K562 (cell line): Measurements from ENCODE around the gene EGR4.

Source experiments
- CEBPG ChIP-seq, 3 experiments: fragments of 200-800 bp in 1 of 3; sonication (Bioruptor generic) in 1 of 3; sonication (generic) in 1 of 3; formaldehyde crosslinking in 1 of 3; IDR thresholded peaks in 2 of 3; conservative IDR thresholded peaks in 1 of 3; 2 replicates each; pipeline versions ENCODE4 v1.6.1 to v1.8.0; 2016 to 2022; ENCODE audit warnings: missing compliant biosample characterization in 2 of 3, missing genetic modification characterization in 2 of 3, mild to moderate bottlenecking in 1 of 3, missing genetic modification reagents in 1 of 3
- DIDO1 ChIP-seq: fragments of 450-650 bp; IDR thresholded peaks from 2 replicates; pipeline ENCODE4 v1.6.1; 2016; ENCODE audit warnings: low read depth, missing biosample characterization, missing genetic modification characterization
- EP300 ChIP-seq: IDR thresholded peaks from 2 replicates; pipeline ENCODE4 v1.6.1; 2012; ENCODE audit warnings: low read length, improper control_type of control experiment
- FIP1L1 ChIP-seq: fragments of 200-400 bp; formaldehyde crosslinking; IDR thresholded peaks from 2 replicates; pipeline ENCODE4 v1.6.1; 2018; ENCODE audit warnings: mild to moderate bottlenecking, low read depth, low read length; ENCODE audit not compliant: poor library complexity, severe bottlenecking
- FOXP1 ChIP-seq: sonication (generic); formaldehyde crosslinking; IDR thresholded peaks from 2 replicates; pipeline ENCODE4 v1.8.0; 2022; ENCODE audit warnings: mild to moderate bottlenecking, missing genetic modification reagents
- USF2 ChIP-seq: sonication (generic); formaldehyde crosslinking; IDR thresholded peaks from 2 replicates; pipeline ENCODE4 v1.5.0; 2020; ENCODE audit warnings: missing genetic modification reagents
- ZNF507 ChIP-seq: conservative IDR thresholded peaks from 2 replicates; pipeline ENCODE4 v1.6.1; 2017; ENCODE audit warnings: missing genetic modification characterization, missing compliant biosample characterization
- TF ChIP-seq, protein P1 (sequence below), 3 experiments: IDR thresholded peaks in 2 of 3; conservative IDR thresholded peaks in 1 of 3; 2 replicates each; pipeline ENCODE4 v1.5.1; 2011 to 2012; ENCODE audit warnings: low read length in 3 of 3, mild to moderate bottlenecking in 3 of 3, control low read depth in 2 of 3, improper control_type of control experiment in 1 of 3, inconsistent platforms in 1 of 3, low read depth in 1 of 3, mixed read lengths in 1 of 3, moderate library complexity in 1 of 3; ENCODE audit not compliant: insufficient read depth in 2 of 3
- TF ChIP-seq, protein P2 (sequence below): fragments of 450-650 bp; IDR thresholded peaks from 2 replicates; pipeline ENCODE4 v1.6.1; 2016; ENCODE audit warnings: mild to moderate bottlenecking, moderate library complexity

DNA sequence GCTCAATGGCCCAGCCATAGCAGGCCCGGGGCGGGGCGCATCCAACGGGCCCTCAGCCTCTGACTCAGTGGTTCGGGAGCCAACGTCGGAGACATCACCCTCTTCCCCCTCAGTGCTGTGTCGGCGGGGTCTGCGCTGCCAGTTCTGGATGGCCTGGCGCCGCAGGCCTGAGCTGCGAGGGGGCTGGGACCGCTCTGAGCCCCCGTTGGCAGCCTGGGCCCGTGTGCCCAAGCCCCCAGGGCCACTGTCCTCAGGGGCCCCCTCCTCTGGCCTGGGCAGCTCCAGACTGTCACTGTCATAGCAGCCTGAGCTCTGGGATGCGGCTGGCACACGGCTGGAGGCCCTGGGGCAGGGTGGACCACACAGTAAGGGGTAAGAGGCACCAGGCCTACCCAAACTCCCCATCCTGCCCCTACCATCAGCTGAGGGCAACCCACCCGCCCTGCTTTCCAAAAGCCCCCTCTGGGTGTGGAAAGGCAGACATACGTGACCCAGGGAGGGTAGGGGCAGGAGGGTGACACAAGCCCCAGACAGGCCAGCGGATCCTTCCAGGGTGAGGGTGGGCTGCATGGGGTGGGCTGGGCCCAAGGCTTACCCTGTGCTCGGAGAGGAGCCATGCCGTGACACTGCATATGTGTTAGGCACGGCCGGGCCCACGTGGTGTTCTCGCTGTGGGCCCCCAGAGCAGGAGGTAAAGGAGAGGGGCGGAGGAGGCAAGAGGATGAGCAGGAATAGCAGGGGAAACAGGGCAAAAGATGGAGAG, 27.9 kb downstream of the EGR4 start:
- no peak for TF ChIP-seq FOXP1 (CRISPR knock-in tag)
- TF ChIP-seq EP300, result no peak
- TF ChIP-seq DIDO1 (tag), result no peak
- TF ChIP-seq FIP1L1, result no peak
- TF ChIP-seq, protein P1, sequence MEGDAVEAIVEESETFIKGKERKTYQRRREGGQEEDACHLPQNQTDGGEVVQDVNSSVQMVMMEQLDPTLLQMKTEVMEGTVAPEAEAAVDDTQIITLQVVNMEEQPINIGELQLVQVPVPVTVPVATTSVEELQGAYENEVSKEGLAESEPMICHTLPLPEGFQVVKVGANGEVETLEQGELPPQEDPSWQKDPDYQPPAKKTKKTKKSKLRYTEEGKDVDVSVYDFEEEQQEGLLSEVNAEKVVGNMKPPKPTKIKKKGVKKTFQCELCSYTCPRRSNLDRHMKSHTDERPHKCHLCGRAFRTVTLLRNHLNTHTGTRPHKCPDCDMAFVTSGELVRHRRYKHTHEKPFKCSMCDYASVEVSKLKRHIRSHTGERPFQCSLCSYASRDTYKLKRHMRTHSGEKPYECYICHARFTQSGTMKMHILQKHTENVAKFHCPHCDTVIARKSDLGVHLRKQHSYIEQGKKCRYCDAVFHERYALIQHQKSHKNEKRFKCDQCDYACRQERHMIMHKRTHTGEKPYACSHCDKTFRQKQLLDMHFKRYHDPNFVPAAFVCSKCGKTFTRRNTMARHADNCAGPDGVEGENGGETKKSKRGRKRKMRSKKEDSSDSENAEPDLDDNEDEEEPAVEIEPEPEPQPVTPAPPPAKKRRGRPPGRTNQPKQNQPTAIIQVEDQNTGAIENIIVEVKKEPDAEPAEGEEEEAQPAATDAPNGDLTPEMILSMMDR (IDR thresholded peaks at IDR 0.05 in 2 of 3, conservative IDR thresholded peaks at IDR 0.05 in 1 of 3; ENCODE audit: insufficient read depth in 2 of 3, low read depth in 1 of 3, low read length in 3 of 3), result no peak
- no peak for TF ChIP-seq CEBPG (CRISPR knock-in tag; IDR thresholded peaks at IDR 0.05)
- TF ChIP-seq CEBPG (tag; conservative IDR thresholded peaks at IDR 0.05 in 1 of 2, IDR thresholded peaks at IDR 0.05 in 1 of 2), result no peak
- TF ChIP-seq, protein P2, sequence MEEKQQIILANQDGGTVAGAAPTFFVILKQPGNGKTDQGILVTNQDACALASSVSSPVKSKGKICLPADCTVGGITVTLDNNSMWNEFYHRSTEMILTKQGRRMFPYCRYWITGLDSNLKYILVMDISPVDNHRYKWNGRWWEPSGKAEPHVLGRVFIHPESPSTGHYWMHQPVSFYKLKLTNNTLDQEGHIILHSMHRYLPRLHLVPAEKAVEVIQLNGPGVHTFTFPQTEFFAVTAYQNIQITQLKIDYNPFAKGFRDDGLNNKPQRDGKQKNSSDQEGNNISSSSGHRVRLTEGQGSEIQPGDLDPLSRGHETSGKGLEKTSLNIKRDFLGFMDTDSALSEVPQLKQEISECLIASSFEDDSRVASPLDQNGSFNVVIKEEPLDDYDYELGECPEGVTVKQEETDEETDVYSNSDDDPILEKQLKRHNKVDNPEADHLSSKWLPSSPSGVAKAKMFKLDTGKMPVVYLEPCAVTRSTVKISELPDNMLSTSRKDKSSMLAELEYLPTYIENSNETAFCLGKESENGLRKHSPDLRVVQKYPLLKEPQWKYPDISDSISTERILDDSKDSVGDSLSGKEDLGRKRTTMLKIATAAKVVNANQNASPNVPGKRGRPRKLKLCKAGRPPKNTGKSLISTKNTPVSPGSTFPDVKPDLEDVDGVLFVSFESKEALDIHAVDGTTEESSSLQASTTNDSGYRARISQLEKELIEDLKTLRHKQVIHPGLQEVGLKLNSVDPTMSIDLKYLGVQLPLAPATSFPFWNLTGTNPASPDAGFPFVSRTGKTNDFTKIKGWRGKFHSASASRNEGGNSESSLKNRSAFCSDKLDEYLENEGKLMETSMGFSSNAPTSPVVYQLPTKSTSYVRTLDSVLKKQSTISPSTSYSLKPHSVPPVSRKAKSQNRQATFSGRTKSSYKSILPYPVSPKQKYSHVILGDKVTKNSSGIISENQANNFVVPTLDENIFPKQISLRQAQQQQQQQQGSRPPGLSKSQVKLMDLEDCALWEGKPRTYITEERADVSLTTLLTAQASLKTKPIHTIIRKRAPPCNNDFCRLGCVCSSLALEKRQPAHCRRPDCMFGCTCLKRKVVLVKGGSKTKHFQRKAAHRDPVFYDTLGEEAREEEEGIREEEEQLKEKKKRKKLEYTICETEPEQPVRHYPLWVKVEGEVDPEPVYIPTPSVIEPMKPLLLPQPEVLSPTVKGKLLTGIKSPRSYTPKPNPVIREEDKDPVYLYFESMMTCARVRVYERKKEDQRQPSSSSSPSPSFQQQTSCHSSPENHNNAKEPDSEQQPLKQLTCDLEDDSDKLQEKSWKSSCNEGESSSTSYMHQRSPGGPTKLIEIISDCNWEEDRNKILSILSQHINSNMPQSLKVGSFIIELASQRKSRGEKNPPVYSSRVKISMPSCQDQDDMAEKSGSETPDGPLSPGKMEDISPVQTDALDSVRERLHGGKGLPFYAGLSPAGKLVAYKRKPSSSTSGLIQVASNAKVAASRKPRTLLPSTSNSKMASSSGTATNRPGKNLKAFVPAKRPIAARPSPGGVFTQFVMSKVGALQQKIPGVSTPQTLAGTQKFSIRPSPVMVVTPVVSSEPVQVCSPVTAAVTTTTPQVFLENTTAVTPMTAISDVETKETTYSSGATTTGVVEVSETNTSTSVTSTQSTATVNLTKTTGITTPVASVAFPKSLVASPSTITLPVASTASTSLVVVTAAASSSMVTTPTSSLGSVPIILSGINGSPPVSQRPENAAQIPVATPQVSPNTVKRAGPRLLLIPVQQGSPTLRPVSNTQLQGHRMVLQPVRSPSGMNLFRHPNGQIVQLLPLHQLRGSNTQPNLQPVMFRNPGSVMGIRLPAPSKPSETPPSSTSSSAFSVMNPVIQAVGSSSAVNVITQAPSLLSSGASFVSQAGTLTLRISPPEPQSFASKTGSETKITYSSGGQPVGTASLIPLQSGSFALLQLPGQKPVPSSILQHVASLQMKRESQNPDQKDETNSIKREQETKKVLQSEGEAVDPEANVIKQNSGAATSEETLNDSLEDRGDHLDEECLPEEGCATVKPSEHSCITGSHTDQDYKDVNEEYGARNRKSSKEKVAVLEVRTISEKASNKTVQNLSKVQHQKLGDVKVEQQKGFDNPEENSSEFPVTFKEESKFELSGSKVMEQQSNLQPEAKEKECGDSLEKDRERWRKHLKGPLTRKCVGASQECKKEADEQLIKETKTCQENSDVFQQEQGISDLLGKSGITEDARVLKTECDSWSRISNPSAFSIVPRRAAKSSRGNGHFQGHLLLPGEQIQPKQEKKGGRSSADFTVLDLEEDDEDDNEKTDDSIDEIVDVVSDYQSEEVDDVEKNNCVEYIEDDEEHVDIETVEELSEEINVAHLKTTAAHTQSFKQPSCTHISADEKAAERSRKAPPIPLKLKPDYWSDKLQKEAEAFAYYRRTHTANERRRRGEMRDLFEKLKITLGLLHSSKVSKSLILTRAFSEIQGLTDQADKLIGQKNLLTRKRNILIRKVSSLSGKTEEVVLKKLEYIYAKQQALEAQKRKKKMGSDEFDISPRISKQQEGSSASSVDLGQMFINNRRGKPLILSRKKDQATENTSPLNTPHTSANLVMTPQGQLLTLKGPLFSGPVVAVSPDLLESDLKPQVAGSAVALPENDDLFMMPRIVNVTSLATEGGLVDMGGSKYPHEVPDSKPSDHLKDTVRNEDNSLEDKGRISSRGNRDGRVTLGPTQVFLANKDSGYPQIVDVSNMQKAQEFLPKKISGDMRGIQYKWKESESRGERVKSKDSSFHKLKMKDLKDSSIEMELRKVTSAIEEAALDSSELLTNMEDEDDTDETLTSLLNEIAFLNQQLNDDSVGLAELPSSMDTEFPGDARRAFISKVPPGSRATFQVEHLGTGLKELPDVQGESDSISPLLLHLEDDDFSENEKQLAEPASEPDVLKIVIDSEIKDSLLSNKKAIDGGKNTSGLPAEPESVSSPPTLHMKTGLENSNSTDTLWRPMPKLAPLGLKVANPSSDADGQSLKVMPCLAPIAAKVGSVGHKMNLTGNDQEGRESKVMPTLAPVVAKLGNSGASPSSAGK, result no peak
- no peak for TF ChIP-seq USF2 (CRISPR knock-in tag)
- no peak for TF ChIP-seq ZNF507
